Measurements from ENCODE around the gene RALY.

GRCh38 chr20:33951171-33951570 lies 42.5 kb upstream of the RALY start:
- TF ChIP-seq YY1 (IDR thresholded peaks at IDR 0.05; ENCODE audit: insufficient read depth, insufficient read length) (no peak), ZNF274 (IDR thresholded peaks at IDR 0.05; ENCODE audit: low read depth, low read length) (no peak), SUZ12 (IDR thresholded peaks at IDR 0.05; ENCODE audit: extremely low read depth, insufficient read depth, insufficient read length) (no peak)
